Measurements from ENCODE around the gene ADAMTS2.

DNA sequence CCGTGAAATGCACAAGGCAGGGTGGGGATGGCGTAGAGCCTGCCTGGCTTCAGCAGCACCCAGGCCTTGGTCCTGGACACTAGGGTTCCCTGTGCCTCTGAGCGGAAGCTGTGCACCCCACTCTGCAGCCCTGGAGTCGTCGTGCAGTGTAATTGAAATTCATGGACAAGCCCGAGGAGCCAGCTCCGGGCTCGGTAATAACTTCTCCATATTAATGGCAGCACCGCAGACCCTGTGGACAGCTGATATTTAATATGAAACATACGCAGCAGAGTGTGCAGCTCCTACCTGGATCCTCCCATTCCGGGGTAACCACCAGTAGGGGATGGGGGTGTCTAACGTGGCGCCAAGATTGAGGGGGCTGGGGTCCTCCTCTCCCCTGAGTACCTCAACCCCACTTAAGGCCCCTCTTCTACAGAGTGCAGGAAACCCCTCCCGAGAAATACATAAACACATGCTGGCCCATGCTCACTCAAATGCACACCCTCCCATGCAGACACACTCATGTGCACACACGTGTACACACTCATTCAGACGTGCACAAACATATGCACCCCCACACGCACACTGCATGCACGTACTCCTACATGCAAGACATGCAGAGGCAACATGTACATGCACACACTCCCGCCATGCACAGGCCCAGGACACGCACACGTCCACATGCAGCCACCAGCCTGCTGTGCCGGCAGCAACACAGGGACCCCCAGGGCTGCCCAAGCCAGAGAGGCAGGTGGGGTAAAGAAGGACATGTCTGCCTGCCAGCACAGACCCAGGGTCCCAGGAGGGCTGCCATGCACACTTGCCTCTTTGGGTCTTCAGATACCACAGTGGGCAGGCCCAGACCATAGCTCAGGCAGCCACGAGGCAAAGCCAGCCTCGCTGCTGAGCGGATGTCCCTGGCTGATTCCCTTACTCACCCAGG lies 8.1 kb downstream of the ADAMTS2 start:
- TF ChIP-seq EP300 (IDR thresholded peaks at IDR 0.05): no peak
- TF ChIP-seq POLR2AphosphoS5 (IDR thresholded peaks at IDR 0.05): no peak
